Measurements from ENCODE around the gene MGAT4B. TPM values are rescaled to one million over a fixed set of nuclear protein-coding genes. Genes with fewer than 3 reads are reported as not detected.

MGAT4B gene
- total and polyA plus RNA-seq, 2 of the 13 experiments (the other 11 are each of a cell fraction or from before 2014, with no cell fraction given) = 93.5 to 130 TPM

DNA sequence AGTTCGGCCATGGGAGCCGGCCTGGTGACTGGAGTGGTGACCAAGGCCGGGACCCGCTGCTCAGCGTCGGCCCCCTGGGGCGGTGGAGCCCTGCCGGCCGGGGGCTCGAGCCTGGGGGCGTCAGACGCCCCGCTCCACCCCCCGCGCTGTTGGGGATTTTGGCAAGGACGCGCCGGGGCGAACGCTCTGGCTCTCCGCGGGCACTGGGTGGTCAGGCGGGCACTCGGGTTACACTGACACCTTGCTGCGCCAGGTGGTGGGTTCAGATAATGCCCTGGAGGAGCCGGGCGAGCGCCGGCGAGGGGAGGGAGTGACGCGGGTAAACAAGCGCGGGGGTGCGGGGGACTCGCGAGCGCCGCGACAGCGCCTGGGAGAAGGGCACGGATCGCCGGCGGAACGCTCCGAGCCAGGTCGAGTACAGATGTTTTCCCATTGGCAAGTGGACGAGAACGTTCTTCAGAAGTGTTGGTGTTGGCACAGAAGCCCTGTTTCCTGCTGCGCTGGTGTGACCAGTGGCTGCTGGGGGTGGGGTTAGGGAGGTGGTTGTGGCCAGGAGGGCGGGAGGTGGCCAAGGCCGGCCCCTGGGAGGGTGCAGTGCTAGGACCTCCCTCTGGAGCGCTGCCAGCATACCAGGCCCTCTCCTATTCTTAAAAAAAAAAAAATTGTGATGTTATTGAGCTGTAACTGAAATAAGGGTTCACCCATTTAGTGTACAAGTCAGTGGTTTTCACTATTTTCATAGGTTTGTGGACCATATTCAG, 14.8 kb upstream of the MGAT4B start (continued):
- TF ChIP-seq, protein P1, sequence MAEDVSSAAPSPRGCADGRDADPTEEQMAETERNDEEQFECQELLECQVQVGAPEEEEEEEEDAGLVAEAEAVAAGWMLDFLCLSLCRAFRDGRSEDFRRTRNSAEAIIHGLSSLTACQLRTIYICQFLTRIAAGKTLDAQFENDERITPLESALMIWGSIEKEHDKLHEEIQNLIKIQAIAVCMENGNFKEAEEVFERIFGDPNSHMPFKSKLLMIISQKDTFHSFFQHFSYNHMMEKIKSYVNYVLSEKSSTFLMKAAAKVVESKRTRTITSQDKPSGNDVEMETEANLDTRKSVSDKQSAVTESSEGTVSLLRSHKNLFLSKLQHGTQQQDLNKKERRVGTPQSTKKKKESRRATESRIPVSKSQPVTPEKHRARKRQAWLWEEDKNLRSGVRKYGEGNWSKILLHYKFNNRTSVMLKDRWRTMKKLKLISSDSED (CRISPR knock-in tag; IDR thresholded peaks at IDR 0.05) = no peak
- TF ChIP-seq ZNF225 (CRISPR knock-in tag; IDR thresholded peaks at IDR 0.05) = peak; percentile 58; the same call in 1 of the 2 replicates
- no peak for TF ChIP-seq CENPT (CRISPR knock-in tag; IDR thresholded peaks at IDR 0.05; ENCODE audit: low read depth)
- TF ChIP-seq ADNP (CRISPR knock-in tag; IDR thresholded peaks at IDR 0.05) = no peak
- TF ChIP-seq ASH2L (IDR thresholded peaks at IDR 0.05; ENCODE audit: insufficient read length, low read depth, low read length) = no peak
- no peak for TF ChIP-seq SMARCC2 (IDR thresholded peaks at IDR 0.05)
- no peak for TF ChIP-seq ZFP62 (CRISPR knock-in tag; IDR thresholded peaks at IDR 0.05)
- TF ChIP-seq, protein P2, sequence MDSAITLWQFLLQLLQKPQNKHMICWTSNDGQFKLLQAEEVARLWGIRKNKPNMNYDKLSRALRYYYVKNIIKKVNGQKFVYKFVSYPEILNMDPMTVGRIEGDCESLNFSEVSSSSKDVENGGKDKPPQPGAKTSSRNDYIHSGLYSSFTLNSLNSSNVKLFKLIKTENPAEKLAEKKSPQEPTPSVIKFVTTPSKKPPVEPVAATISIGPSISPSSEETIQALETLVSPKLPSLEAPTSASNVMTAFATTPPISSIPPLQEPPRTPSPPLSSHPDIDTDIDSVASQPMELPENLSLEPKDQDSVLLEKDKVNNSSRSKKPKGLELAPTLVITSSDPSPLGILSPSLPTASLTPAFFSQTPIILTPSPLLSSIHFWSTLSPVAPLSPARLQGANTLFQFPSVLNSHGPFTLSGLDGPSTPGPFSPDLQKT (CRISPR knock-in tag; IDR thresholded peaks at IDR 0.05; ENCODE audit: borderline replicate concordance) = no peak
- TF ChIP-seq ZNF816 (CRISPR knock-in tag; IDR thresholded peaks at IDR 0.05; ENCODE audit: borderline replicate concordance) = no peak
- no peak for TF ChIP-seq SUZ12 (IDR thresholded peaks at IDR 0.05; ENCODE audit: low read depth, low read length)
- no peak for TF ChIP-seq HNF4A (CRISPR knock-in tag; IDR thresholded peaks at IDR 0.05)
- no peak for TF ChIP-seq ZNF350 (CRISPR knock-in tag; IDR thresholded peaks at IDR 0.05; ENCODE audit: borderline replicate concordance, low read depth)
- TF ChIP-seq, protein P3, sequence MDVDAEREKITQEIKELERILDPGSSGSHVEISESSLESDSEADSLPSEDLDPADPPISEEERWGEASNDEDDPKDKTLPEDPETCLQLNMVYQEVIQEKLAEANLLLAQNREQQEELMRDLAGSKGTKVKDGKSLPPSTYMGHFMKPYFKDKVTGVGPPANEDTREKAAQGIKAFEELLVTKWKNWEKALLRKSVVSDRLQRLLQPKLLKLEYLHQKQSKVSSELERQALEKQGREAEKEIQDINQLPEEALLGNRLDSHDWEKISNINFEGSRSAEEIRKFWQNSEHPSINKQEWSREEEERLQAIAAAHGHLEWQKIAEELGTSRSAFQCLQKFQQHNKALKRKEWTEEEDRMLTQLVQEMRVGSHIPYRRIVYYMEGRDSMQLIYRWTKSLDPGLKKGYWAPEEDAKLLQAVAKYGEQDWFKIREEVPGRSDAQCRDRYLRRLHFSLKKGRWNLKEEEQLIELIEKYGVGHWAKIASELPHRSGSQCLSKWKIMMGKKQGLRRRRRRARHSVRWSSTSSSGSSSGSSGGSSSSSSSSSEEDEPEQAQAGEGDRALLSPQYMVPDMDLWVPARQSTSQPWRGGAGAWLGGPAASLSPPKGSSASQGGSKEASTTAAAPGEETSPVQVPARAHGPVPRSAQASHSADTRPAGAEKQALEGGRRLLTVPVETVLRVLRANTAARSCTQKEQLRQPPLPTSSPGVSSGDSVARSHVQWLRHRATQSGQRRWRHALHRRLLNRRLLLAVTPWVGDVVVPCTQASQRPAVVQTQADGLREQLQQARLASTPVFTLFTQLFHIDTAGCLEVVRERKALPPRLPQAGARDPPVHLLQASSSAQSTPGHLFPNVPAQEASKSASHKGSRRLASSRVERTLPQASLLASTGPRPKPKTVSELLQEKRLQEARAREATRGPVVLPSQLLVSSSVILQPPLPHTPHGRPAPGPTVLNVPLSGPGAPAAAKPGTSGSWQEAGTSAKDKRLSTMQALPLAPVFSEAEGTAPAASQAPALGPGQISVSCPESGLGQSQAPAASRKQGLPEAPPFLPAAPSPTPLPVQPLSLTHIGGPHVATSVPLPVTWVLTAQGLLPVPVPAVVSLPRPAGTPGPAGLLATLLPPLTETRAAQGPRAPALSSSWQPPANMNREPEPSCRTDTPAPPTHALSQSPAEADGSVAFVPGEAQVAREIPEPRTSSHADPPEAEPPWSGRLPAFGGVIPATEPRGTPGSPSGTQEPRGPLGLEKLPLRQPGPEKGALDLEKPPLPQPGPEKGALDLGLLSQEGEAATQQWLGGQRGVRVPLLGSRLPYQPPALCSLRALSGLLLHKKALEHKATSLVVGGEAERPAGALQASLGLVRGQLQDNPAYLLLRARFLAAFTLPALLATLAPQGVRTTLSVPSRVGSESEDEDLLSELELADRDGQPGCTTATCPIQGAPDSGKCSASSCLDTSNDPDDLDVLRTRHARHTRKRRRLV (CRISPR knock-in tag; IDR thresholded peaks at IDR 0.05) = no peak
- no peak for TF ChIP-seq ZFY (CRISPR knock-in tag; IDR thresholded peaks at IDR 0.05)
- TF ChIP-seq, protein P4, sequence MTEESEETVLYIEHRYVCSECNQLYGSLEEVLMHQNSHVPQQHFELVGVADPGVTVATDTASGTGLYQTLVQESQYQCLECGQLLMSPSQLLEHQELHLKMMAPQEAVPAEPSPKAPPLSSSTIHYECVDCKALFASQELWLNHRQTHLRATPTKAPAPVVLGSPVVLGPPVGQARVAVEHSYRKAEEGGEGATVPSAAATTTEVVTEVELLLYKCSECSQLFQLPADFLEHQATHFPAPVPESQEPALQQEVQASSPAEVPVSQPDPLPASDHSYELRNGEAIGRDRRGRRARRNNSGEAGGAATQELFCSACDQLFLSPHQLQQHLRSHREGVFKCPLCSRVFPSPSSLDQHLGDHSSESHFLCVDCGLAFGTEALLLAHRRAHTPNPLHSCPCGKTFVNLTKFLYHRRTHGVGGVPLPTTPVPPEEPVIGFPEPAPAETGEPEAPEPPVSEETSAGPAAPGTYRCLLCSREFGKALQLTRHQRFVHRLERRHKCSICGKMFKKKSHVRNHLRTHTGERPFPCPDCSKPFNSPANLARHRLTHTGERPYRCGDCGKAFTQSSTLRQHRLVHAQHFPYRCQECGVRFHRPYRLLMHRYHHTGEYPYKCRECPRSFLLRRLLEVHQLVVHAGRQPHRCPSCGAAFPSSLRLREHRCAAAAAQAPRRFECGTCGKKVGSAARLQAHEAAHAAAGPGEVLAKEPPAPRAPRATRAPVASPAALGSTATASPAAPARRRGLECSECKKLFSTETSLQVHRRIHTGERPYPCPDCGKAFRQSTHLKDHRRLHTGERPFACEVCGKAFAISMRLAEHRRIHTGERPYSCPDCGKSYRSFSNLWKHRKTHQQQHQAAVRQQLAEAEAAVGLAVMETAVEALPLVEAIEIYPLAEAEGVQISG (CRISPR knock-in tag; IDR thresholded peaks at IDR 0.05) = peak; percentile 58; the same call in 1 of the 2 replicates
- TF ChIP-seq RBAK (CRISPR knock-in tag; IDR thresholded peaks at IDR 0.05) = no peak
- no peak for TF ChIP-seq ZNF577 (CRISPR knock-in tag; IDR thresholded peaks at IDR 0.05; ENCODE audit: borderline replicate concordance, low read depth)
- TF ChIP-seq, protein P5, sequence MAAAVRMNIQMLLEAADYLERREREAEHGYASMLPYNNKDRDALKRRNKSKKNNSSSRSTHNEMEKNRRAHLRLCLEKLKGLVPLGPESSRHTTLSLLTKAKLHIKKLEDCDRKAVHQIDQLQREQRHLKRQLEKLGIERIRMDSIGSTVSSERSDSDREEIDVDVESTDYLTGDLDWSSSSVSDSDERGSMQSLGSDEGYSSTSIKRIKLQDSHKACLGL (CRISPR knock-in tag; IDR thresholded peaks at IDR 0.05) = 0 out of 2 replicates have a peak, but pooled peaks have one; percentile 27

Data from HepG2 (cell line).